ENCODE results near the gene FOXS1. TPM values are rescaled to one million over a fixed set of nuclear protein-coding genes. Genes with fewer than 3 reads are reported as not detected.

The FOXS1 gene
- total and polyA plus RNA-seq, 4 donors, result 1.4 to 3.2 (median 2.5) TPM

GRCh38 chr20:31881945-31882344 lies 36.5 kb upstream of the FOXS1 start:
- DNase-seq, result no peak
- Histone ChIP-seq H3K9ac (ENCODE audit: insufficient read depth in 1 of 2, low read length in 2 of 2) (no peak overlapping the region), H3K4me3 (no peak overlapping the region), H3K27ac (ENCODE audit: low read depth in 1 of 2, low read length in 1 of 2) (no peak overlapping the region), H3K27me3 (ENCODE audit: control insufficient read depth in 3 of 3, insufficient read depth in 3 of 3, low read length in 2 of 3) (no peaks in the 10 kb centered on the region), H3K36me3 (ENCODE audit: control insufficient read depth in 4 of 4, insufficient read depth in 4 of 4, low read length in 4 of 4) (no peaks in the 10 kb centered on the region), H3K9me3 (ENCODE audit: control insufficient read depth in 4 of 4, insufficient read depth in 3 of 4, low read length in 3 of 4) (no peaks in the 10 kb centered on the region), H3K4me1 (ENCODE audit: control insufficient read depth in 5 of 5, insufficient read depth in 5 of 5, low read length in 5 of 5) (peaks cover 0 to 3% (median 0%) of the 10 kb centered on the region in 5 donors)
- 63 to 77% methylated on average over 5 of the region's 5 CpGs for WGBS, 2 donors
- TF ChIP-seq CTCF (IDR thresholded peaks at IDR 0.05; ENCODE audit: control extremely low read depth, extremely low read depth), result no peak
- no peak for ATAC-seq (ENCODE audit: insufficient read depth, low FRiP score)

- TF ChIP-seq CTCF (IDR thresholded peaks at IDR 0.05; ENCODE audit: control extremely low read depth, extremely low read depth), result no peak
- Histone ChIP-seq H3K27me3 (ENCODE audit: control insufficient read depth in 3 of 3, insufficient read depth in 3 of 3, low read length in 2 of 3) (no peaks in the 10 kb centered on the region), H3K4me3 (peak overlapping the region; percentile 34), H3K36me3 (ENCODE audit: control insufficient read depth in 4 of 4, insufficient read depth in 4 of 4, low read length in 4 of 4) (no peaks in the 10 kb centered on the region), H3K27ac (ENCODE audit: low read depth in 1 of 2, low read length in 1 of 2) (peak overlapping the region in 1 of 2 donors; percentile 88), H3K4me1 (ENCODE audit: control insufficient read depth in 5 of 5, insufficient read depth in 5 of 5, low read length in 5 of 5) (peaks cover 0 to 3% (median 0%) of the 10 kb centered on the region in 5 donors), H3K9me3 (ENCODE audit: control insufficient read depth in 4 of 4, insufficient read depth in 3 of 4, low read length in 3 of 4) (no peaks in the 10 kb centered on the region), H3K9ac (ENCODE audit: insufficient read depth in 1 of 2, low read length in 2 of 2) (peak overlapping the region in 1 of 2 donors; percentile 45)
- 5 to 10% methylated on average over 38 to 45 of the region's 45 CpGs for WGBS, 2 donors
- DNase-seq (peak; percentile 95 to 98 (median 97)), ATAC-seq (ENCODE audit: insufficient read depth, low FRiP score) (peak; percentile 97)
Measured at GRCh38 chr20:31879143-31879987, 34.0 kb upstream of the FOXS1 start.

GRCh38 chr20:31877684-31878083 lies 32.3 kb upstream of the FOXS1 start:
- ATAC-seq (ENCODE audit: insufficient read depth, low FRiP score) (no peak), DNase-seq (no peak)
- Histone ChIP-seq H3K4me1 (ENCODE audit: control insufficient read depth in 5 of 5, insufficient read depth in 5 of 5, low read length in 5 of 5) (peaks cover 0 to 3% (median 0%) of the 10 kb centered on the region in 5 donors), H3K36me3 (ENCODE audit: control insufficient read depth in 4 of 4, insufficient read depth in 4 of 4, low read length in 4 of 4) (no peaks in the 10 kb centered on the region), H3K9me3 (ENCODE audit: control insufficient read depth in 4 of 4, insufficient read depth in 3 of 4, low read length in 3 of 4) (no peaks in the 10 kb centered on the region), H3K27ac (ENCODE audit: low read depth in 1 of 2, low read length in 1 of 2) (no peak overlapping the region), H3K9ac (ENCODE audit: insufficient read depth in 1 of 2, low read length in 2 of 2) (no peak overlapping the region), H3K27me3 (ENCODE audit: control insufficient read depth in 3 of 3, insufficient read depth in 3 of 3, low read length in 2 of 3) (no peaks in the 10 kb centered on the region), H3K4me3 (no peak overlapping the region)
- TF ChIP-seq CTCF (IDR thresholded peaks at IDR 0.05; ENCODE audit: control extremely low read depth, extremely low read depth), result no peak

Data from lung (tissue), 12 donors.